Psoas muscle (tissue), 8 donors: ENCODE measurements around the gene ZPBP2. TPM values are rescaled to one million over a fixed set of nuclear protein-coding genes. Genes with fewer than 3 reads are reported as not detected.

Experiments used
- ATAC-seq, 4 donors: fragments of 200-7000 bp; cut with Tn5 transposase; one replicate each; pipeline ENCODE4 v1.9.1; 2020; ENCODE audit warnings: moderate library complexity in 3 of 4, mild to moderate bottlenecking in 2 of 4
- DNase-seq, 2 donors: peaks; one replicate each; pipeline ENCODE4 v3.0.0-alpha.2; 2020
- H3K27ac ChIP-seq: fragments of 200-600 bp; one replicate; pipeline ENCODE4 v1.8.0; 2022
- H3K27me3 ChIP-seq, 3 donors: fragments of 200-600 bp in 1 of 3; one replicate each; pipeline versions ENCODE4 v1.6.1 to v1.8.0; 2013 to 2022; ENCODE audit warnings: low read length in 2 of 3, mild to moderate bottlenecking in 2 of 3, moderate library complexity in 1 of 3; ENCODE audit not compliant: insufficient read depth in 3 of 3
- H3K36me3 ChIP-seq, 2 donors: fragments of 200-600 bp in 1 of 2; one replicate each; pipeline versions ENCODE4 v1.6.1 to v1.8.0; 2013 to 2022; ENCODE audit warnings: low read depth in 1 of 2, mild to moderate bottlenecking in 1 of 2, moderate library complexity in 1 of 2; ENCODE audit not compliant: insufficient read depth in 1 of 2
- H3K4me1 ChIP-seq: fragments of 200-600 bp; one replicate; pipeline ENCODE4 v1.8.0; 2022
- H3K4me3 ChIP-seq: fragments of 200-600 bp; one replicate; pipeline ENCODE4 v1.8.0; 2022; ENCODE audit warnings: mild to moderate bottlenecking
- H3K9me3 ChIP-seq: fragments of 200-600 bp; one replicate; pipeline ENCODE4 v1.8.0; 2022
- CTCF ChIP-seq: fragments of 200-600 bp; IDR thresholded peaks from one replicate; pipeline ENCODE4 v1.8.0; 2022; ENCODE audit warnings: antibody characterized with exemption
- WGBS, 3 donors: extraction: QIAGEN DNeasy Blood & Tissue Kit; methylation state at CpG; one replicate each; pipeline versions ENCODE4 v1.1.6 to v1.1.7; 2013; 5-methylcytosine and 5-hydroxymethylcytosine counted together
- intact Hi-C, 2 donors: fragments of 100-400 bp; cut with DNase I; formaldehyde crosslinking; loops; one replicate each; pipeline versions ENCODE4 v1.11.0 to v1.14.2; 2022
- polyA plus RNA-seq, 3 donors: library from polyadenylated mRNA; stranded (reverse); fragments of 200-250 nt; gene quantifications; one replicate each; pipeline ENCODE4 v1.2.3, GENCODE V29; 2013
- total RNA-seq, 4 donors: library from RNA; stranded (reverse); fragmentation: NEBNext Ultra II Directional in 2 of 4; extraction: Animal tissue kit (Norgen Biotek cat#: 25700) in 2 of 4; gene quantifications; one replicate each; pipeline versions ENCODE4 v1.2.1 to v1.2.4, GENCODE V29; 2021 to 2023
- donor health status: healthy with polysubstance abuse.
- donor health status: DM: no; HTN: no; CAD: no; lungs with moderate emphysema.
- donor health status: Bipolar disorder and iron deficiency.
- donor health status: healthy.
- donor health status: DM: yes; HTN: yes; CAD: no.
- donor health status: DM: no; HTN: no; CAD: no.
- donor health status: DM: no; HTN: no; CAD: no.
- donor health status: DM: yes; HTN: yes; CAD: no.

The ZPBP2 gene
- total and polyA plus RNA-seq, 7 donors: not detected

- no peaks in the 10 kb centered on the region for H3K4me1 ChIP-seq
- intact Hi-C loops: no loop called here
- H3K4me3 ChIP-seq: no peak overlapping the region
- H3K36me3 ChIP-seq: peaks cover 0 to 5% of the 10 kb centered on the region in 2 donors
- no peaks in the 10 kb centered on the region for H3K9me3 ChIP-seq
- ATAC-seq: no peak
- no peak for TF ChIP-seq CTCF
- DNase-seq: no peak
- no peak overlapping the region for H3K27ac ChIP-seq
- H3K27me3 ChIP-seq: no peaks in the 10 kb centered on the region
- WGBS, 3 donors: 85 to 93% (median 91%) methylated on average over 4 of the region's 4 CpGs
Observed at GRCh38 chr17:39903158-39903884, 35.3 kb downstream of the ZPBP2 start.

GRCh38 chr17:39904990-39905288 is 36.9 kb downstream of the ZPBP2 start:
- H3K27ac ChIP-seq: no peak overlapping the region
- ATAC-seq (no peak), DNase-seq (no peak)
- H3K27me3 ChIP-seq: no peaks in the 10 kb centered on the region
- H3K4me3 ChIP-seq: no peak overlapping the region
- no peaks in the 10 kb centered on the region for H3K9me3 ChIP-seq
- no peaks in the 10 kb centered on the region for H3K4me1 ChIP-seq
- TF ChIP-seq CTCF: no peak
- H3K36me3 ChIP-seq: peaks cover 0 to 13% of the 10 kb centered on the region in 2 donors
- WGBS, 3 donors: 65 to 79% (median 66%) methylated on average over 3 of the region's 3 CpGs
- intact Hi-C loops: no loop called here

GRCh38 chr17:39908789-39909352 is 40.9 kb downstream of the ZPBP2 start:
- H3K9me3 ChIP-seq: no peaks in the 10 kb centered on the region
- intact Hi-C loops: no loop called here
- peaks cover 3 to 29% of the 10 kb centered on the region in 2 donors for H3K36me3 ChIP-seq
- 93 to 97% (median 94%) methylated on average over 6 of the region's 6 CpGs for WGBS, 3 donors
- H3K27ac ChIP-seq: no peak overlapping the region
- H3K4me3 ChIP-seq: no peak overlapping the region
- ATAC-seq (no peak), DNase-seq (no peak)
- no peaks in the 10 kb centered on the region for H3K27me3 ChIP-seq
- no peak for TF ChIP-seq CTCF
- no peaks in the 10 kb centered on the region for H3K4me1 ChIP-seq

GRCh38 chr17:39913989-39914388 is 46.0 kb downstream of the ZPBP2 start:
- intact Hi-C loops: loop anchor here in 1 of 2 donors (2.0 kb wide), 1 partner anchor 71 kb away; no protein-coding TSS in a partner anchor
- Histone ChIP-seq H3K4me1 (no peaks in the 10 kb centered on the region), H3K36me3 (peaks cover 3 to 35% of the 10 kb centered on the region in 2 donors), H3K9me3 (no peaks in the 10 kb centered on the region), H3K27me3 (no peaks in the 10 kb centered on the region), H3K4me3 (no peak overlapping the region), H3K27ac (no peak overlapping the region)
- DNase-seq: no peak
- WGBS, 3 donors: 91 to 96% (median 92%) methylated on average over 3 of the region's 3 CpGs
- TF ChIP-seq CTCF: no peak
- no peak for ATAC-seq

GRCh38 chr17:39915559-39915958 is 47.6 kb downstream of the ZPBP2 start:
- Histone ChIP-seq H3K4me3 (no peak overlapping the region), H3K4me1 (no peaks in the 10 kb centered on the region), H3K9me3 (no peaks in the 10 kb centered on the region), H3K27me3 (no peaks in the 10 kb centered on the region), H3K36me3 (peaks cover 0 to 33% of the 10 kb centered on the region in 2 donors), H3K27ac (no peak overlapping the region)
- 77 to 88% (median 78%) methylated on average over 4 of the region's 4 CpGs for WGBS, 3 donors
- DNase-seq (no peak), ATAC-seq (no peak)
- intact Hi-C loops: no loop called here
- no peak for TF ChIP-seq CTCF
